Cerebellar cortex (tissue), 1 donor: Measurements from ENCODE around the gene CELSR3.
A peak's percentile ranks its signal among the peaks of the same experiment; 100 is the strongest.

Experiments
- DNase-seq: peaks from one replicate; pipeline ENCODE4 v3.0.0-alpha.2; 2015; ENCODE audit warnings: low spot score

The CELSR3 gene

GRCh38 chr3:48661501-48662144 lies 1.1 kb downstream of the CELSR3 start:
- peak; percentile 25 for DNase-seq

- DNase-seq: no peak
Measured at GRCh38 chr3:48660800-48661400, 1.8 kb downstream of the CELSR3 start.

GRCh38 chr3:48656841-48657281 lies 5.8 kb downstream of the CELSR3 start:
- no peak for DNase-seq

DNA sequence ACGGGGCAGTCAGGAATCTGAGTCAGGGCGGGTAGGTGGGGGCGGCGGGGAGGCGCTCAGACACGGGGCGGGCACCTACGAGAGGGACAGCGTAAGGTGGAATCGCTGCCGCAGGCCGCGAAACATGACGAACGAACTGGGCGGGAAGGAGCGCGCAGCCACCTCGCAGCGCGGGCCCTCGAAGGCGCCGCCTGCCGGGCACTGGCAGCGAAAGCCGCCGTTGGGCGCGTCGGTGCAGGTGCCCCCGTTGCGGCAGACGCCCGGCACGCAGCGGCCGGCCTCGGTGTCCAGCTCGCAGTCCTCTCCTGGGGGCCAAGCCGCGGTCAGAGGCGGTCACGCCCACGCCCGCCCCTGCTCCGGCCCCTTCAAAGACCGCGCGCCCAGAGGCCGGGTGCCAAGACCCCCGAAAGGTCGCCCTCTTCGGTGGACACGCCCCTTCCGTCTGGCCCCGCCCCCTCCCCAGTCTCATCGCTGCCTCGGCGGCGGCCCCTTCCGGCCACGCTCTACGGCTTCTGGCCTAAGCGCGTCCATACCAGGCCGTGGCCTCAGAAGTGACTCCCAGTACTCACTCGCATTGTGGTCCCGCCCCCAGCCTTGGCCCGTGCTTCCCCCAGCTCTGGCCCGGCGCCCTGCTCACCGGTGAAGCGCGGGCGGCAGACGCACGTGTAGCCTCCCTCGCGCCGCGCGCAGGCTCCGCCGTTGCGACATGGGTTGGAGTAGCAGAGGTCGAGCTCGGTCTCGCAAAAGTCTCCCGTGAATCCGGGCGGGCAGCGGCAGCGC lies 6.4 kb downstream of the CELSR3 start:
- peak; percentile 27 for DNase-seq

- DNase-seq: no peak
Measured at GRCh38 chr3:48655606-48656005, 7.1 kb downstream of the CELSR3 start.

- no peak for DNase-seq
Measured at GRCh38 chr3:48655063-48655462, 7.6 kb downstream of the CELSR3 start.

- no peak for DNase-seq
Measured at GRCh38 chr3:48652923-48653715, 9.6 kb downstream of the CELSR3 start.

- no peak for DNase-seq
Measured at GRCh38 chr3:48651771-48652170, 10.9 kb downstream of the CELSR3 start.

- DNase-seq: no peak
Measured at GRCh38 chr3:48650723-48651122, 12.0 kb downstream of the CELSR3 start.

- no peak for DNase-seq
Measured at GRCh38 chr3:48648188-48648850, 14.4 kb downstream of the CELSR3 start.

- DNase-seq: no peak
Measured at GRCh38 chr3:48647714-48648113, 15.0 kb downstream of the CELSR3 start.

- no peak for DNase-seq
Measured at GRCh38 chr3:48644898-48645760, 17.6 kb downstream of the CELSR3 start.

DNA sequence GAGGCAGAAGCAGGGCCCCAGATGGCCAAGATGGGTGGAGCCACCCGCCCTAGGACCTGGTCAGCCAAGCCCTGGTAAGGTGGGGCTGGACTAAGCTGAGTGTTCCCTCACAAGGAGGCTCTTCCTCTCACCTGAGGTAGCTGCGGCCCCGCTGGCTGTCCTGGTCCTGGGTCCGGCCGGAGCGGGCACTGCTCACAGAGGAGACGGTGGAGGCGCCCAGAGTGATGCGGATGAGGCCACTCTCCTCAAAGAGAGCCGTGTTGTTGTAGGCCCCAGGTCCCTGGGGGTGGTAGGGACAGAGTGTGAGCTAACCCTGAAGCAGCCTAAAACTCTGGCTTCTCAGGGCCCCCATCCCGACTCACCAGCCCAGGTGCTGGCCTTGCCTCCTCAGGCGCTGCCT lies 20.1 kb downstream of the CELSR3 start:
- no peak for DNase-seq

- no peak for DNase-seq
Measured at GRCh38 chr3:48641396-48641795, 21.3 kb downstream of the CELSR3 start.

DNA sequence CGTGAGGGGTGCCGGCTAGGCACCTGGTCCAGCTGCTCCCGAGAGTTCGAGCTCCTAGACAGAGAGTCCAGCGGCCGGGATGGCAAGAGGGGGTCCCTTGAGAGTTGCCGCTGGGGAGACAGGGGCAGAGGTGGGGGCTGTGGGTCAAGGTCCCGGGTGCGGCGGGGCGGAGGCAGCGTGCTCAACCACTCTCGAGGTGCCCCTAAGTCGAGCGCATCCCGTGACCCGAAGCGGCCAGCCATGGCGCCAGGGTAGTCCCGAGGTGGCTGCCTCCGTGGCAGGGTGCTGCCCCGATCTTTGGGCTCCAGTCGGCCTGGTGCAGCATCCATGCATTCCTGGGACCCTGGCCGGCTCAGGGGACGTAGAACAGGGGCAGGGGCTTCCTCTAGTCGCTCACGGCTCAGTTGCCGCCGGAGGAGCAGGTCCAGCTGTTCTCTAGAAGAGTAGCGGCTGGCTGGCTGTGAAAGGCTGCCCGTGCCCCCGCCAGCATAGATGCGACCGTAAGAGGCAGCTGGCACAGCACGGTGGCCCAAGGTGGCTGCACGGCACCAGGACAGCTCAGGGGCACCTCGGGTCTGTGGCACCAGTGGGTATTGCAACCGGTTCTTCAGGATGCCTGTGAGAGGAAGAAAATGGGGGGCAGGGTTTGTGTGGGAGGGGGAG lies 22.6 kb downstream of the CELSR3 start:
- DNase-seq: no peak

DNA sequence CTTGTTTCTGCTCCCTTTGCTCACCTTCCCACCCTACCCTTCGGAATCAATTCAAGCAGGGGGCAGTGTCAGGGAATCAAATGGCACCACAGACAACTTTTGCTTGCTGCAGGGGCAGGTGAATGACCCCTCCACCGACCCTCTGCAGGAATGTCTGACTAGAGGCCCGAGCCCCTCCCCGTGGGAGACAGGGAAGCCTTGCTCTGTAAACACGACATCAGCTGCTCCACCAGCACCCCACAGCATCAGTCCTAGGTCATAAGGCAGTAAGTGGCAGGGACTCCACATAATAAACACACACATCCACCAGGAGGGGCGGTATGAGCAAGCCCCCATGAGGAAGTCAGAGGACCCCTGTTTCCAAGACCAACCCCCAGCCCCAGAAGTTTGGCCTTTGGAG lies 25.4 kb downstream of the CELSR3 start:
- DNase-seq: no peak

GRCh38 chr3:48636149-48636655 lies 26.5 kb downstream of the CELSR3 start:
- DNase-seq: no peak

- peak; percentile 94 for DNase-seq
Measured at GRCh38 chr3:48635222-48636021, 27.3 kb downstream of the CELSR3 start, which contains the start of gene SLC26A6. Gene SLC26A6, minus strand, starts transcription at chr3:48635461. Its CDS starts 68 bp downstream, at chr3:48635393.

GRCh38 chr3:48634661-48635221 lies 27.9 kb downstream of the CELSR3 start:
- peak; percentile 49 for DNase-seq
